NCI-H1417 (cell line): Measurements from ENCODE around the gene CTU2.

ENCODE experiments used
- DNase-seq, 3 experiments: peaks; one replicate each; lab custom pipeline; 2025; lab: John Stamatoyannopoulos, UW

Gene CTU2

DNA sequence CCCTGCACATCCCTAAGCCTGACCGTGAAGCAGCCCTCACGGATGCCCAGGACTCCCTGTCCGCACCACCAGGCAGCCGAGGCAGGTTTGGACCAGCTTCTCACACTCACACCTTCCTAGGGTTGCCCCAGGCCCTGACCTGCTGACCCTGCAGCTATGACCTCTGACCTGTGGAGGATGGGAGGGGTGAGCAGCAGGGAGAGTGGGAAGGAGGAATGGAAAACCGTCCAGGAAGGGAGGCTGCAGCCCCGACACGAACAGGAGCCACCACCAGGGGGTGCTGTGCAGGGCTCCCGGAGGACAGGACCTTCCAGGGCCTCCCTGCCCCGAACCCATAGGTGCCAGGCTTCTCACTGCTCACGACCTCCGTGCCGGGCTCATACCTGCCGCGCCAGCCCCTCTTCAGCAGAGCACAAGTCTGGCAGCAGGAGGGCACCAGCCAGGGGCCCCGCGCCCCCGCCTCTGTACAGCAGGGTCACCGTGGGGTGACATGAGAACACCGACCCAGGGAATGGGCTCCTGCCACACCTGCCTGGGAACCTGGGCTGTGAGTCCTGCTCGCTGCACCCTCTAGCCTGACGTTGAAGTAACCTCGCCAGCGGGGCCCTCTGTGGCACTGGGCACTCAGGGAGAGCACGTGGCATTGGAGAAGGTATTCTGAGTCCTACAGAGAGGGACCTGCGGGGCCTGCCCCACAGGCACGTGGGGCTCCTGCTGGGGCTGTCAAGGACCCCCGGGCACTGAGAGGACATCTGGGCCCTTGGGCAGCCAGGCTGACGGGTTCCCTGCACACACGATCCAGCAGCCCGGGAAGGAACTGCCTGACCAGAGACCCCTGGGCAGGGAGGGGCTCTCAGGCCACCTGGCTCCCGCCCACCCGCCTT is 37.6 kb downstream of the CTU2 start:
- peak; percentile 21 to 57 (median 28) for DNase-seq

- DNase-seq = no peak
Measured at GRCh38 chr16:88744577-88745521, 38.5 kb downstream of the CTU2 start.

- DNase-seq = no peak
Measured at GRCh38 chr16:88746506-88746905, 40.2 kb downstream of the CTU2 start.

DNA sequence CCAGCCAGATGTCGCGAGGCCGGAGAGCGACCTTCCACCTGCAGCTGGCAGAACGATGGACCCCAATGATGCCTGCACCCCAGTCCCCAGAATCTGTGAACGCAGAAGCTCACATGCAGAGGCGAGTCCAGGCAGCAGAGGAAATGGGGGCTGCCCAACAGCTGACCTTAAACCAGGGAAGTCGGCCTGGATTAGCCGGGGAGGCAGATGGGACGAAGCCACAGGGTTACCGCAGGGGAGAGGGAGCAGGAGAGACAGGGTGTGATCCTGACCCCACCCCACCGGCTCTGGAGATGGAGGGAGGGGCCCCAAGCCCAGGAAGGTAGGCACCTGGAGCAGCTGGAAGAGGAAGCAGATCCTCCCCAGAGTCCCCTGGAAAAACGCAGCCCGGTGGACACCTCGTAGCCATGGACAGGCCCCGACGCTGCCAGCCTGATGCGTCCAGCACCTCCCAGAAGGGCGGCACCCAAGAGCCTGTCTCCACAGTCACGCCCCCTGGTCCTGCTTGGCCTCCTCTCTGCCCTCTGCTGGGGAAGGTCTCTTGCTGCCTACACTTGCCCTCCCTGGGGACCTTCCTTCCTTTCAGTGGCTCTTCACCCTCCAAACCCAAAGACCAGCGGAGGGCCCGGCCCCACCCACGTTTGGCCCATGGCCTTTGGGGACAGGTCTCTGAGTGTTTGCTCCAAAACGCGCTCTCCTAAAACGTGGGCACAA is 41.4 kb downstream of the CTU2 start:
- DNase-seq = peak in 2 of 3 experiments; percentile 4 to 5

DNA sequence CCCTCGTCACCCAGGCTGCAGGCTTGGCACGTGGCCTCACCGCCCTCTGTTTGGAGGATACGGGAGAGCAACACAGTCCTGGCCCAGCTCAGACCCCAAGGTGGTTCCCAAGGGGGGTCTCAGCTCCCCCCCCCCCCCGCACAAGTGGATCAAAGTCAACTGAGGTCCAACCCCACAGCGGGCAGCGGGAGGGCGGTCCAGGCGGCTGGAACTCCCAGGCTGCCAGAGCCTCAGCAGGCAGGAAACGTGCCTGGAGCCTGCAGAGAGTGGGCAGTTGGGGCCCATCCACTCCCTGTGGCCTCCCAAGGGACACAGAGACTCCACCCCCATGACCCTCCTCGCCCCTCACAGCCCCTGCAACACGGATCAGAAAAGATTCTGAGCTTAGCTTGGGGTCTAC is 42.1 kb downstream of the CTU2 start:
- DNase-seq = no peak

DNA sequence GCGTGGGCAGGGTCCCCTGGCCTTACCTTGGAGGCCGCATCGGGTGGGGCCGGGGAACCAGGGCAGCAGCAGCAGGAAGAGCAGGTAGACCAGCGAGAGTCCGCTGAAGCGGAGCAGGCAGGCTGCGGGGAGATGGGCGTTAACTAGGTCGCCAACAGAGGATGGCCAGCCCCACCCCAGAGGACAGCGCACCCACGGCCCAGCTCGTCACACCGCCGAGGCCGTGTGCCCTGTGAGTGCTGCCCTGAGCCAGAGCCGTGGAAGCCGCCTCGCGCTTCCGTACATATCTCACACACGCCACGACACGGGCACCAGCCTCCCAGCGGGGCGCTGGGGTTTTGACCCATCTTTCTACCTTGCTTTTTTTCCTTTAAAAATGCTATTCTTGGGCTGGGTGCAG is 43.1 kb downstream of the CTU2 start:
- DNase-seq = no peak

- DNase-seq = no peak
Measured at GRCh38 chr16:88750854-88751253, 44.6 kb downstream of the CTU2 start.

DNA sequence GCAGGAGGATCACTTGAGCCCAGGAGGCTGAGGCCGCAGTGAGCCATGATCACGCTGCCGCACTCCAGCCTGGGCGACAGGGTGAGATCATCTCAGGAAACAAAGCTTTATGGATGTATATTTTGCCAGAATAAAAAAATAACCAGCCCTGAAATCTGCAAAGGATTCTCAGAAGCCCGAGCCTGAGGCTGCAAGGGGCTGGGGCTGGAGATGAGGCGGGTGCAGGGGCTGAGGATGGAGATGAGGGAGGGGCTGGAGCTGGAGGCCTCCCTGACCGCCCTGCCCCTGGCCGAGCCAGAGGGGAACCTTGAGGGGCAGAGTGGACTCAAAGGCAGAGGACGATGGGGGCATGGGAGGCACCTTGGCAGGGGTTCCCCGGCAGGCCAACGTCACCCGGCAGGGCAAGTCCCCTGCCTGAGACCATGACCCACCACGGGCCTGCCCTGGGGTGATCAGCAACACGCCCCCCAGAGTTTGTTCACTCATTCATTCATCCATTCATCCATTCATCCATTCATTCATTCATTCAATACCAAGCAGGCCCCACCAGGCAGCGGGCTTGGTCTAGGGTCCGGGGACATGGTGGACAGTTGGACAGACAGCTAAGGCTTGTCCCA is 46.2 kb downstream of the CTU2 start:
- DNase-seq = no peak

DNA sequence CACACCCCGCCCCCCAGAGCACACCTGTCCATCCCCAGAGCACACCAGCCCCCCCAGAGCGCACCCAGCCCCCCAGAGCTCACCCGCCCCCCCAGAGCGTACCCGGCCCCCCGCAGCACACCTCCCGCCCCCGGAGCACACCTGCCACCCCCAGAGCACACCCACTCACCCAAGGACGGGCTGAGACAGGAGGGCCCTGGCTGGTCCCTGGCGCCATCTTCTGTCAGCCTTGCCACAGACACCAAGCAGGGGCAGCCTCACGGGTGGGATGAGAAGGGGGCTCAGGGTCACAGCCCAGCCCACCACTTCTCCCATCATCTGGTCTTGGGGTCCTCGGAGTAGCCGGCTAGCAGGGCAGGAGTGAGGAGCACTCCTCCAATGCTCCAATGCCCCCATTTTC is 46.9 kb downstream of the CTU2 start:
- DNase-seq = no peak

GRCh38 chr16:88753602-88754001 is 47.3 kb downstream of the CTU2 start:
- no peak for DNase-seq

GRCh38 chr16:88754109-88754911 is 48.0 kb downstream of the CTU2 start:
- DNase-seq = no peak

GRCh38 chr16:88754912-88755744 is 48.8 kb downstream of the CTU2 start:
- DNase-seq = no peak

DNA sequence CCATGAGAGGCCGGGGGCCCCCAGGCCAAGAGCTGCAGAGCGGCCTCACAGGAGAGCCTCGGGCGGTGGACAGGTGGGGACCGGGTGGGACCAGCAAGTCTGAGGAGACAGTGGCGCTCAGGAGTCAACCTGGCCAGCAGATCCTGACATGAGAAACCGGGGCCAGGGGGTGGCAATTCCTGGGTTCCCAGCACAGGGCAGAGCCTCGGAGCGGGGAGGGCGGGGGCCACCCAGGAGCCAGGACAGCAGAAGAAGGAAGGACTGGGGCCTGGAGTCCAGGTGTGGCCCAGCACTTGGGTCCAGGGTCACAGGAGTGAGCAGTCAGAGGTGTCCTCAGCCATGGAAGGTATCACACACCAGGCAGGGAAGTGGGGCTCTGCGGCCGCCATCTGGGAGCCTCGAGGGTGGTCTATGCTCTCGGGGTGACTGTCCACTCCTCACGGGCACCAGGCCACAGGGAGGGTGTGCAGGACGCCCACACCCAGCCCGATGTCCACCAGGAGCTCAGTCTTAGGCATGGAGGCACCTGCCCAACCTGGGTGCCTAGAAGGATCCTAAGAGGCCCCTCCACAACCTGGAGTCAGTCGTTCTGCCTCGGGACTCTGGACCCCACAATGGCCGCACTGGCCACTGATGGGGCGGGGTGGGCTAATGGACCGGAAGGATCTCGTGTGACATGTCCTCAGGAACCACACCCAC is 49.6 kb downstream of the CTU2 start:
- DNase-seq = no peak

DNA sequence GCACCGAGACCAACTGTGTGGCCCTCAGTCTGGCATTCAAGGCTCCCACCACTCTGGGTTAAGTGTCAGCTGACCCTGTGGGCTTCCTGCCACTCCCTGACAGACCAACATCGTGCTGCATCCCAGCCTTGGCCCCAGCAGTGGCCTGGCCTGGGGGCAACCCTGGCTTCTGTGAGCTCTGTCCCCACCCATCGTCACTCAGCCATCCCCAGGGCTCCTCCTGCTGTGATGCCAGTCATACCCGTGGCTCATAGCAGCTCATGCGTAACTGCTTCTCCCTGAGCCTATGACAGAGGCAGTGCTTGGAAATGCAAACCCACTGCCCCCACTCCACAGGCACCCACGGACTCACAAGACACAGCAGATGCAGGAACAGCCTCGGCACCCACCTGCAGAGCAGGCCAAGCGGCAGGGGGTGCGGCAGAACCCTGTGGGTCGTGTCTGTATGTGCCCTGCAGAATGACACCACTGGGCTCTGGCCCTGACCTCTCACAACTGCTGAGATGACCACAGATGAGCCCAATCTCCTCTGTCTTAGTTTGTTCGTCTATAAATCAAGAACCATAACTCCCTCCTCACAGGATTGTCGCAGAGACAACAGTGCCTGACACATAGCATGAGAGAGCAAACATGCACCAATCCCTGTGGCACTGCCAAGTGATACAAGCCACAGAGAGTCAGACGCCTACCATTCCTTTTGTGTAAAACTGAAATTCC is 52.1 kb downstream of the CTU2 start:
- DNase-seq = no peak

GRCh38 chr16:88758944-88759244 is 52.6 kb downstream of the CTU2 start:
- no peak for DNase-seq

DNA sequence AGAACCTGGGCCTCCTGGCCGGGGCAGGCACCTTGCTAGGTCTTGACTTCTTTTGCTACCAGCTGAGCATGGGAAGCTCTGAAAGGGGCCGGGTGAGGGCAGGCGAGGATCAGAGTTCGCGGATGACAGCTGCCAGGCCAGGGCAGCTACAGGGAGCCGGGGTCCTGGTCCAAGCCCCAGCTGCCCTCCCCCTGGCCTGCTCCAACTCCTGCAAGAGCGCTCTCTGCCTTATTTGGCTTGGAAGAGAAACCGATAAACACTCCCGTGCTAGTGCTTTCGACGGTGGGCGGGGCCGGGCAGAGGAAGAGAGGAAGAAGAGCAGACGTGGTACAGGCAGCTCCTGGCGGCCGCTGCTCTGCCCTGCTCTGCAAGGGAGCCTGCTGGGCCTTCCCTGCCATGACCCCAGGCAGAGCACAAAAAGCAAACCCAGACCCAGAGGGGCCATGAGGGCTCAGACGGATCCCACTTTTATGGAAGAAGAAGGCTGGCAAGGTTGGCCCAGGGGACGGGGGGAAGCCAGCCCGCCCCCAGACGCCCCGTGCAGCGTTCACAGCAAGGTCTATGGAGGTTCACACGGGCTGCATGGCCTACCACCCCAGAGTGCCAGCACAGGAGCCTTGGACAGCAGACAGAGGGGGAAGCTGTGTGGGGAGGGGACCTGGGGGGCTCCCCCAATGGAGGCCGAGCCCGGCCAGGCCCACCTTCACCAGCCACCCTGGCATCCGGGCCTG is 53.1 kb downstream of the CTU2 start:
- DNase-seq = no peak

DNA sequence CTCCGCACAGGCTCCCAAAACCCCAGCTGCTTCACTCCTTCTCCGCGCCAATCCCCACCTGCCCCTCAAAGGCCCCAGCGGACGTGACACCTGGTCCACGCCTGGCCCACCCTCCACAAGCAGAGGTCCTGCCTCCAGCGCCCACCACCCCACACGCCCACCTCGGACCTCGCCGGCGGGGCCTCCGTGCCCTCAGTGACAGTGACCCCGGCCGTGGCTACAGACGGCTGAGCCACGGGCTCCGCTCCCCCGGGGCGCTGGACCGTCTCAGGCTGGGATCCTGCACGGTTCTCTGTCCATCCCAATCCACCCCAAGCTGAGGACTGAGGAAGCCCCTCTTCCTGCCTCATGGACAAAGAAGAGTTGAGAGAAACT is 53.7 kb downstream of the CTU2 start:
- DNase-seq = no peak

GRCh38 chr16:88760424-88761142 is 54.3 kb downstream of the CTU2 start:
- DNase-seq = peak in 1 of 3 experiments; percentile 39
